ENCODE data around the gene GTF3C1. TPM values are rescaled to one million over a fixed set of nuclear protein-coding genes. Genes with fewer than 3 reads are reported as not detected.

The GTF3C1 gene
- total RNA-seq, 1 donor from 2014 or later = 69.2 TPM

DNA sequence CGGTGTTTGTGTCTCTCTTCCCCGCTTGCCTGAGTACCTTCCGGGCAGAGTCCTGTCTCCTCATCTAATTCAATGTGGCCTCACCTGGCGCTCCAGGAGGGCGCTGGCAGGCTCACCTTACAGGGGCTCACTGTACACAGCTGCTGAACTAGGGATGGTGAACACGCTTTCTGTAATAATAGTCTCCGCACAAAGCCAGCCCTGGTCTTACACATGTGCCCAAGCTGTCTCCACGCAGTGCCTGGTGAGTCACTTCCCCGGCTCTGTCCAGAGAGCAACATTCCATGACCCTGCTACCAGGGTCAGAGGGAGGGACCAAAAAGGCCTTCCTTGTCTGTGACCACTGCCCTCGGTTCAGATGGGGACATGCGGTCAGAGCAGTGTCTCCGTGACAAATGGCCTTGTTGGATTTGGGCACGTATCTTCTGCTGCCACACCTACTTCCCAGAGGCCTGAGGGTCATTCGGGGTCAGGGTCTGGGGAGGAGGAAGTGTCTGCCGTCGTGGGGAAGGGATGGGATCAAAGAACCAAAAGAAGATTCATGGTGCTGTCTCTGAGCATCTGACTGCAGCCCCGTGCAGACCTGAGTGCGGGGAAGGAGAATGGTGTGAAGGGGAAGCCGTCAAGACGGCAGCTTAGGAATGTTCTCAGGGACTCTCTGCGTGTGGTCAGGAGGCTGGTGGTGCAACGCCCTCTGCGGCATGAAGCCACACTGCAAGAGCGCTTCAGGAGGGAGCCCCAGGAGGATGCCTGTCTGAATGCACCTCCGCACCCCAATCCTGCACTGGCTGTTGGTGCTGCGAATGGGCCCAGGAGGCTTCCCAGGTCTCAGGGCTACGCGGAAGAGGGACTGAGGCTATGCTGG is 78.9 kb downstream of the GTF3C1 start:
- no peaks in the 10 kb centered on the region for H3K27me3 Mint-ChIP-seq (ENCODE audit: low read depth)
- DNase-seq (ENCODE audit: low spot score) = peak; percentile 56
- peak overlapping the region; percentile 70 for H3K27ac Mint-ChIP-seq (ENCODE audit: unreplicated experiment)
- peaks cover 69% of the 10 kb centered on the region for H3K36me3 Mint-ChIP-seq (ENCODE audit: low read depth)
- peaks cover 25% of the 10 kb centered on the region for H3K4me1 Mint-ChIP-seq (ENCODE audit: low read depth)
- TF ChIP-seq, protein P1, sequence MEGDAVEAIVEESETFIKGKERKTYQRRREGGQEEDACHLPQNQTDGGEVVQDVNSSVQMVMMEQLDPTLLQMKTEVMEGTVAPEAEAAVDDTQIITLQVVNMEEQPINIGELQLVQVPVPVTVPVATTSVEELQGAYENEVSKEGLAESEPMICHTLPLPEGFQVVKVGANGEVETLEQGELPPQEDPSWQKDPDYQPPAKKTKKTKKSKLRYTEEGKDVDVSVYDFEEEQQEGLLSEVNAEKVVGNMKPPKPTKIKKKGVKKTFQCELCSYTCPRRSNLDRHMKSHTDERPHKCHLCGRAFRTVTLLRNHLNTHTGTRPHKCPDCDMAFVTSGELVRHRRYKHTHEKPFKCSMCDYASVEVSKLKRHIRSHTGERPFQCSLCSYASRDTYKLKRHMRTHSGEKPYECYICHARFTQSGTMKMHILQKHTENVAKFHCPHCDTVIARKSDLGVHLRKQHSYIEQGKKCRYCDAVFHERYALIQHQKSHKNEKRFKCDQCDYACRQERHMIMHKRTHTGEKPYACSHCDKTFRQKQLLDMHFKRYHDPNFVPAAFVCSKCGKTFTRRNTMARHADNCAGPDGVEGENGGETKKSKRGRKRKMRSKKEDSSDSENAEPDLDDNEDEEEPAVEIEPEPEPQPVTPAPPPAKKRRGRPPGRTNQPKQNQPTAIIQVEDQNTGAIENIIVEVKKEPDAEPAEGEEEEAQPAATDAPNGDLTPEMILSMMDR (IDR thresholded peaks at IDR 0.05) = peak; percentile 25
- H3K4me3 Mint-ChIP-seq (ENCODE audit: unreplicated experiment) = no peak overlapping the region
- H3K9me3 Mint-ChIP-seq (ENCODE audit: low read depth) = peaks cover 6% of the 10 kb centered on the region

DNA sequence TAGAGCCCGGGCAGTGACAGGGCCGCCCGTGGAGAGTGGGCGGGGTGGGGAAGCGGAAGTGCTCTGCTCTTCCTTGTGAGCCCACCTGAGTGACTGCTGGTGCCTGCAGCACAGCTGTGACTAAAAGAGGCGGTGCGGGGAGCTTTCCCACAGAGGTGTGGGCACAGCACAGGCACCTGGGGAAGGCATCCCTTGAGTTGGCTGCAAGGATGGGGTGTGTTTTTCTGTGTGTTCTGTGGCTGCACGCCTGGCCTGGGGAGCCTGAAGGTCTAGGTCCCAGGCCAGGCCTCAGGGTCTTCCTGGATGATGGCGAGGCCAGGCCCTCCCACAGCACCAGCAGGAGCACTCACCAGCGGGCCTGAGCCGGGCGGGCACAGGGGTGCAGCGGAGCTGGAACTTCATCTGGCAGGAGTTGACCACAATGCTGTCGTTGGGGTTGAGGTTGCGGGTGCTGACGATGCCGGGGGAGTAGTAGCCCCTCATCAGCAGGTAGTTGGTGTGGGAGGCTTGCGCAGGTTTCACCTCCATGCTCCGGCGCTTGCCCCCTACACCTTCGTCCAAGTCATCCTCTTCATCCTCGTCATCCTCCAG is 80.7 kb downstream of the GTF3C1 start:
- Mint-ChIP-seq H3K36me3 (ENCODE audit: low read depth) (peaks cover 66% of the 10 kb centered on the region), H3K4me3 (ENCODE audit: unreplicated experiment) (no peak overlapping the region), H3K4me1 (ENCODE audit: low read depth) (peaks cover 24% of the 10 kb centered on the region), H3K27me3 (ENCODE audit: low read depth) (no peaks in the 10 kb centered on the region), H3K27ac (ENCODE audit: unreplicated experiment) (no peak overlapping the region), H3K9me3 (ENCODE audit: low read depth) (peaks cover 6% of the 10 kb centered on the region)
- peak; percentile 81 for DNase-seq (ENCODE audit: low spot score)
- TF ChIP-seq, protein P1 (IDR thresholded peaks at IDR 0.05) = no peak

DNA sequence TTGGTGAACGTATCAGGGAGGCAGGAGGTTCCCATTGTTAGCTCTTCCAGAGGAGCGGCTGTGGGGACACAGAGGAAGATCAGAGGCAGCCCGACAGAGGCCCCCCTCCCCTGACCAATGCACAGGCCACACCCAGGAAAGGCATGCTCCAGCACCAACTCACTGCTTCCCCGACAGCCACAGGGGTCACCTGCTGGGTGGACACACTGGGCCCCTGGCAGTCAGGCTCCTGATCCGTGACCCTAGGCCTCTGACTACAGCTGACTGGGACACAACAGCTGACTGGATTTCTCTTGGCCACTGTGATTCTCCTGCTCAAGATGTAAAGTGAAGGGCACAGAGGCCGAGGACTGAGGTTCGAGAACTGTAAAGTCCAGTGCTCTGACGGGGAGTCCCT is 84.2 kb downstream of the GTF3C1 start:
- Mint-ChIP-seq H3K4me3 (ENCODE audit: unreplicated experiment) (no peak overlapping the region), H3K27ac (ENCODE audit: unreplicated experiment) (no peak overlapping the region), H3K36me3 (ENCODE audit: low read depth) (peaks cover 43% of the 10 kb centered on the region), H3K4me1 (ENCODE audit: low read depth) (peaks cover 28% of the 10 kb centered on the region), H3K9me3 (ENCODE audit: low read depth) (peaks cover 6% of the 10 kb centered on the region), H3K27me3 (ENCODE audit: low read depth) (no peaks in the 10 kb centered on the region)
- DNase-seq (ENCODE audit: low spot score) = peak; percentile 52
- TF ChIP-seq, protein P1 (IDR thresholded peaks at IDR 0.05) = no peak

DNA sequence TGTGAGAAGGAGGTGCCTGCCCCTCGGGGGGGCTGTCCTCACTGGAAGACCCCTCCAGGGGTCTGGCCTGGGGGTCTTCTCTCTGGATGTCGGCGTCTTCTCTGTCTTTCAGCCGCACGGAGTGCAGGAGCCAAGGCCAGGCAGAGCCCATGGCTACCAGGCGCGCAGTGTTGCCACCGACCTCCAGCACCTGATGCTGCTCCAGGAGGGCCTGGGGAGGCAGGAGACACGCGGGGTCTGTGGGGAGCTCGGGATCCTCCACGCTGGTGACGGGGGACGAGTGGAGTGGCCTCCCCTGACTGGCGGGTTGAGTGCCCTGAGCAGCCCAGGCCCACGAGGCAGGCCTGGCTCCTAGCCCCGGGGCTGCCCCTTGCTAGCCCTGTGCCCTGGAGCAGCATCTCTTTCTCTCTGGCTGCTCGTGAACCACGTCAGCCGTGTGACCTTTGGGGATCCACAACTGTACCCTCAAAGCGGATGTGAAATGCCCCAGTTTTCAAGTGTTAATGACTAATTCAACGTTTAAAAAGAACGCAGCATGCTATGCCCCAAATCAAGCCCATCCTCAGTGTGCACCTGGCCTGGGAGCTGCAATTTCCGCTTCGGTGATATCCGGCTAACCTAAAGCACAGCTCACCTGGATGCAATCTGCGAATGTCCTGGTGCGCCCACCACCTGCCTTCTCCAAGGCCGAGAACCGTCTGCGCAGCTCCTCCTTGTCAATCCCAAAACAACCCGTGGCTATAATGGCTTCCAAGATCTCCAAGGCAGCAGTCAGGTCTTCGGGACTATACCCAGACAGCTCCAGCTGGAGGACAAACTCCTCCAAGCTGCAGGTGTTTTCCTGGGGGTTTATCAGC is 84.9 kb downstream of the GTF3C1 start:
- peaks cover 29% of the 10 kb centered on the region for H3K4me1 Mint-ChIP-seq (ENCODE audit: low read depth)
- TF ChIP-seq, protein P1 (IDR thresholded peaks at IDR 0.05) = no peak
- H3K36me3 Mint-ChIP-seq (ENCODE audit: low read depth) = peaks cover 38% of the 10 kb centered on the region
- H3K27ac Mint-ChIP-seq (ENCODE audit: unreplicated experiment) = no peak overlapping the region
- H3K4me3 Mint-ChIP-seq (ENCODE audit: unreplicated experiment) = no peak overlapping the region
- no peak for DNase-seq (ENCODE audit: low spot score)
- peaks cover 6% of the 10 kb centered on the region for H3K9me3 Mint-ChIP-seq (ENCODE audit: low read depth)
- H3K27me3 Mint-ChIP-seq (ENCODE audit: low read depth) = no peaks in the 10 kb centered on the region

Measured in chondrocyte (in vitro differentiated cells).